IMR-90 (cell line): ENCODE measurements around the gene ZNF816. TPM values are rescaled to one million over a fixed set of nuclear protein-coding genes. Genes with fewer than 3 reads are reported as not detected.
"Not testable (repeated sequence)": the region's sequence is repeated elsewhere in the genome, so short reads cannot be mapped to it uniquely, and the experiment has no call there.

ENCODE experiments used
- ATAC-seq: fragments of 200-7000 bp; cut with Tn5 transposase; 2 replicates; pipeline ENCODE4 v1.9.1; 2020; ENCODE audit warnings: low read depth, mild to moderate bottlenecking, moderate library complexity
- BruUV-seq: library from RNA; stranded (reverse); fragments of 400-500 nt; replicated peaks from 2 replicates; lab custom pipeline; 2021; lab: Mats Ljungman, UMichigan
- CTCF ChIA-PET: fragments of 300-600 bp; formaldehyde crosslinking; extraction: SDS; loops from one replicate; lab custom pipeline; 2021; ENCODE audit warnings: antibody characterized with exemption; lab: Yijun Ruan, JAX
- POLR2A ChIA-PET: fragments of 300-600 bp; sonication (Branson Sonifier 250); formaldehyde crosslinking; loops from one replicate; lab custom pipeline; 2022; ENCODE audit warnings: antibody characterized with exemption; ENCODE audit not compliant: unreplicated experiment; lab: Charles Lee
- DNase-seq: peaks from one replicate; pipeline ENCODE4 v3.0.0; 2013
- H2AFZ ChIP-seq: replicated peaks from 2 replicates; pipeline ENCODE3; 2013; ENCODE audit warnings: low read length, mild to moderate bottlenecking; ENCODE audit not compliant: poor library complexity
- H2AK5ac ChIP-seq: 2 replicates; pipeline ENCODE4 v1.6.1; 2013; ENCODE audit warnings: low read depth, low read length, inconsistent platforms
- H2AK9ac ChIP-seq: replicated peaks from 2 replicates; pipeline ENCODE3; 2013; ENCODE audit warnings: mild to moderate bottlenecking, low read depth, low read length, moderate library complexity; ENCODE audit not compliant: poor library complexity
- H2BK120ac ChIP-seq: 2 replicates; pipeline ENCODE4 v1.6.1; 2013; ENCODE audit warnings: low read depth, low read length, inconsistent platforms
- H2BK15ac ChIP-seq: 3 replicates; pipeline ENCODE4 v1.6.1; 2013; ENCODE audit warnings: low read depth, low read length, inconsistent platforms
- H2BK20ac ChIP-seq: 2 replicates; pipeline ENCODE4 v1.6.1; 2013; ENCODE audit warnings: low read depth, mild to moderate bottlenecking, inconsistent platforms, low read length, moderate library complexity
- H2BK5ac ChIP-seq: 2 replicates; pipeline ENCODE4 v1.6.1; 2013; ENCODE audit warnings: mild to moderate bottlenecking, low read depth, low read length, inconsistent platforms; ENCODE audit not compliant: poor library complexity, severe bottlenecking
- H3K14ac ChIP-seq: replicated peaks from 2 replicates; pipeline ENCODE4 v1.6.1; 2013; ENCODE audit warnings: low read depth, low read length, inconsistent platforms
- H3K18ac ChIP-seq: 2 replicates; pipeline ENCODE4 v1.6.1; 2013; ENCODE audit warnings: low read depth, low read length, control low read depth
- H3K23ac ChIP-seq: 2 replicates; pipeline ENCODE4 v1.6.1; 2013; ENCODE audit warnings: low read depth, low read length, inconsistent platforms
- H3K27ac ChIP-seq: 2 replicates; pipeline ENCODE4 v1.5.1; 2013; ENCODE audit warnings: mild to moderate bottlenecking, control low read depth, low read length; ENCODE audit not compliant: insufficient read depth
- H3K27me3 ChIP-seq: 2 replicates; pipeline ENCODE4 v1.6.1; 2013; ENCODE audit warnings: low read length; ENCODE audit not compliant: control insufficient read depth, insufficient read depth
- H3K36me3 ChIP-seq: 2 replicates; pipeline ENCODE4 v1.6.1; 2013; ENCODE audit warnings: low read length, mixed read lengths; ENCODE audit not compliant: control insufficient read depth, insufficient read depth
- H3K4ac ChIP-seq: 2 replicates; pipeline ENCODE4 v1.6.1; 2013; ENCODE audit warnings: low read depth, low read length, inconsistent platforms
- H3K4me1 ChIP-seq: 2 replicates; pipeline ENCODE4 v1.6.1; 2013; ENCODE audit warnings: low read length, mixed read lengths; ENCODE audit not compliant: control insufficient read depth, insufficient read depth
- H3K4me2 ChIP-seq: 2 replicates; pipeline ENCODE4 v1.6.1; 2013; ENCODE audit warnings: low read depth, mild to moderate bottlenecking, control low read depth, low read length, moderate library complexity
- H3K4me3 ChIP-seq: 2 replicates; pipeline ENCODE4 v1.5.1; 2013; ENCODE audit warnings: low read depth, mild to moderate bottlenecking, control low read depth, low read length, moderate library complexity; ENCODE audit not compliant: insufficient read depth
- H3K56ac ChIP-seq: 2 replicates; pipeline ENCODE4 v1.6.1; 2013; ENCODE audit warnings: low read length, inconsistent platforms; ENCODE audit not compliant: insufficient read depth; ENCODE audit errors: extremely low read depth
- H3K79me1 ChIP-seq, 2 experiments: 2 replicates each; pipeline ENCODE4 v1.6.1; 2013; ENCODE audit warnings: low read length in 2 of 2, inconsistent platforms in 1 of 2, low read depth in 1 of 2
- H3K9ac ChIP-seq: 2 replicates; pipeline ENCODE4 v1.6.1; 2013; ENCODE audit warnings: low read depth, low read length, control low read depth
- H3K9me1 ChIP-seq: 2 replicates; pipeline ENCODE4 v1.6.1; 2013; ENCODE audit warnings: low read length, inconsistent platforms; ENCODE audit not compliant: insufficient read depth
- H3K9me3 ChIP-seq: 2 replicates; pipeline ENCODE4 v1.6.1; 2013; ENCODE audit warnings: low read length; ENCODE audit not compliant: control insufficient read depth, insufficient read depth
- H4K20me1 ChIP-seq: 2 replicates; pipeline ENCODE4 v1.6.1; 2013; ENCODE audit warnings: low read length, inconsistent platforms; ENCODE audit not compliant: insufficient read depth
- H4K5ac ChIP-seq: 2 replicates; pipeline ENCODE4 v1.6.1; 2013; ENCODE audit warnings: mild to moderate bottlenecking, low read depth, low read length, control low read depth
- H4K8ac ChIP-seq, 2 experiments: 2 replicates each; pipeline ENCODE4 v1.6.1; 2013; ENCODE audit warnings: low read depth in 2 of 2, low read length in 2 of 2, control low read depth in 1 of 2, inconsistent platforms in 1 of 2
- H4K91ac ChIP-seq: 2 replicates; pipeline ENCODE4 v1.6.1; 2013; ENCODE audit warnings: low read depth, low read length, inconsistent platforms; ENCODE audit not compliant: insufficient read depth
- FOS ChIP-seq: fragments of 150-350 bp; IDR thresholded peaks from 2 replicates; pipeline ENCODE4 v1.6.1; 2016; ENCODE audit warnings: low read depth, low read length
- MAZ ChIP-seq: IDR thresholded peaks from 2 replicates; pipeline ENCODE4 v1.6.1; 2012; ENCODE audit warnings: low read depth, mild to moderate bottlenecking, low read length, improper control_type of control experiment, moderate library complexity, borderline replicate concordance
- NFE2L2 ChIP-seq: fragments of 150-350 bp; IDR thresholded peaks from 2 replicates; pipeline ENCODE4 v1.6.1; 2016; ENCODE audit warnings: low read depth, mild to moderate bottlenecking, low read length
- RFX5 ChIP-seq: IDR thresholded peaks from 2 replicates; pipeline ENCODE4 v1.8.0; 2012; ENCODE audit warnings: low read depth, mild to moderate bottlenecking, low read length, moderate library complexity
- WGBS, 2 experiments: methylation state at CpG; one replicate each; pipeline versions ENCODE4 v1.1.5 to v1.1.7; 2013; ENCODE audit warnings: missing lambda C conversion rate in 2 of 2; ENCODE audit not compliant: insufficient read length in 1 of 2; ENCODE audit errors: extremely low coverage in 2 of 2; 5-methylcytosine and 5-hydroxymethylcytosine counted together
- dilution Hi-C: fragments of 300-500 bp; cut with HindIII; formaldehyde crosslinking; loops from one replicate; pipeline ENCODE4 v1.14.3; 2018; ENCODE audit warnings: low sequenced_read_pairs; ENCODE audit not compliant: unreplicated experiment
- in situ Hi-C: fragments of 300-500 bp; cut with MboI; formaldehyde crosslinking; loops from 3 replicates; pipeline ENCODE4 v1.14.3; 2019; ENCODE audit warnings: low sequenced_read_pairs, inconsistent platforms, mixed read lengths
- intact Hi-C: fragments of 100-400 bp; cut with micrococcal nuclease; formaldehyde crosslinking; loops from 2 replicates; pipeline ENCODE4 v1.10.0; 2022
- polyA plus RNA-seq, 3 experiments: library from polyadenylated mRNA; depleted of rRNA; stranded (reverse); fragments of >200 nt; gene quantifications; 2 replicates each; pipeline ENCODE4 v1.2.3, GENCODE V29; 2012; ENCODE audit warnings: low replicate concordance in 1 of 3
- total RNA-seq: library from RNA; depleted of rRNA; stranded (reverse); fragments of >200 nt; gene quantifications from 2 replicates; pipeline ENCODE4 v1.2.3, GENCODE V29; 2012

Gene ZNF816
- total and polyA plus RNA-seq, 2 of the 4 experiments (the other 2 are of a cell fraction): 1.6 to 12.0 TPM

GRCh38 chr19:52945652-52946321, 16.9 kb downstream of the ZNF816 start:
- no peak overlapping the region for H3K4ac ChIP-seq
- no peak overlapping the region for H2BK120ac ChIP-seq
- no TSS peak for BruUV-seq
- no peak overlapping the region for H3K14ac ChIP-seq
- H3K4me3 ChIP-seq: no peak overlapping the region
- no peak for ATAC-seq
- H3K4me2 ChIP-seq: no peak overlapping the region; the same call in 1 of the 2 replicates
- no peaks in the 10 kb centered on the region for H4K20me1 ChIP-seq
- peaks cover 7% of the 10 kb centered on the region for H3K36me3 ChIP-seq
- H2BK15ac ChIP-seq: no peak overlapping the region
- no peak for DNase-seq
- no peak overlapping the region for H4K91ac ChIP-seq
- H4K8ac ChIP-seq: no peak overlapping the region
- H2BK5ac ChIP-seq: no peak overlapping the region
- H2AFZ ChIP-seq: no peak overlapping the region
- no peak overlapping the region for H3K18ac ChIP-seq
- no peak overlapping the region for H3K56ac ChIP-seq
- no peak overlapping the region for H2BK20ac ChIP-seq
- no peak overlapping the region for H4K5ac ChIP-seq
- H3K79me1 ChIP-seq: no peaks in the 10 kb centered on the region
- CTCF ChIA-PET: interaction anchor here (0.6 kb wide), 1 partner anchor 8 kb away, joined by 3 read pairs; no protein-coding TSS in a partner anchor
- dilution Hi-C loops: no loop called here
- H3K9me1 ChIP-seq: no peaks in the 10 kb centered on the region
- H3K9me3 ChIP-seq: peaks cover 29% of the 10 kb centered on the region
- TF ChIP-seq FOS (no peak), MAZ (no peak), RFX5 (no peak), NFE2L2 (no peak)
- no peak overlapping the region for H3K23ac ChIP-seq
- no peaks in the 10 kb centered on the region for H3K27me3 ChIP-seq
- H3K27ac ChIP-seq: no peak overlapping the region
- H3K9ac ChIP-seq: no peak overlapping the region
- H2AK9ac ChIP-seq: no peak overlapping the region
- in situ Hi-C loops: no loop called here
- H3K4me1 ChIP-seq: no peaks in the 10 kb centered on the region
- POLR2A ChIA-PET: no interaction called here
- no peak overlapping the region for H2AK5ac ChIP-seq
- intact Hi-C loops: no loop called here
- WGBS, 2 experiments: 48% methylated on average over 9 of the region's 24 CpGs; no CpG with 5 or more reads in 1 of the 2 experiments

DNA sequence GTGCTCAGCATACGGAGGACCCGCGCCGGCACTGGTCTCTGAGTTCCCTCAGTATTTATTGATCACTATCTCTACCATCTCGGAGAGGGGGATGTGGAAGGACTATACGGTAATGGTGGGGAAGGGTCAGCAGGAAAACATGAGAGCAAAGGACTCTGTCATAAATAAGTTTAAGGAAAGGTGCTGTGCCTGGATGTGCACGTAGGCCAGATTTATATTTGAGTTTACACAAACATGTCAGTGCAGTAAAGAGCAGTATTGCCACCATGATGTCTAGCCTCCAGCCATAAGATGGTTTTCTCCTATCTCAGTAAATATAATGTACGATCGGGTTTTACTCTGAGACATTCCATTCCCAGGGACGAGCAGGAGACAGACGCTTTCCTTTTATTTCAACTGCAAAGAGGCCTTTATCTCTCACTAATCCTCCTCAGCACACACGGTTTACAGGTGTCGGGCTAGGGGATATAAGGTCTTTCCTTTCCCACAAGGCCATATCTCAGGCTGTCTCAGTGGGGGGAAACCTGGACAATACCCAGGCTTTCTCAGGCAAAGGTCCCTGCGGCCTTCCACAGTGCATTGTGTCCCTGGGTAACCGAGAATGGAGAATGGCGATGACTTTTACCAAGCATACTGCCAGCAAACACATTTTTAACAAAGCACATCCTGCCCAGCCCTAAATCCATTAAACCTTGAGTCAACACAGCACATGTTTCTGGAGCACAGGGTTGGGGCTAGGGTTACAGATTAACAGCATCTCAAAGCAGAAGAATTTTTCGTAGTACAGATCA, 17.8 kb downstream of the ZNF816 start:
- H3K36me3 ChIP-seq, H2AK5ac ChIP-seq, H3K4me2 ChIP-seq, H2AFZ ChIP-seq, H4K91ac ChIP-seq, H2BK5ac ChIP-seq, dilution Hi-C loops, intact Hi-C loops, H3K79me1 ChIP-seq, BruUV-seq, H3K56ac ChIP-seq, H4K5ac ChIP-seq, ATAC-seq, H3K4ac ChIP-seq, H2BK120ac ChIP-seq, H3K18ac ChIP-seq, H3K9ac ChIP-seq, H3K23ac ChIP-seq, POLR2A ChIA-PET, H3K4me3 ChIP-seq, H3K4me1 ChIP-seq, H3K9me1 ChIP-seq, H3K14ac ChIP-seq, CTCF ChIA-PET, H3K27me3 ChIP-seq, H2BK15ac ChIP-seq, H4K8ac ChIP-seq, DNase-seq, H3K27ac ChIP-seq, H4K20me1 ChIP-seq, in situ Hi-C loops, H2BK20ac ChIP-seq, H2AK9ac ChIP-seq: not testable (repeated sequence)
- peaks cover 22% of the 10 kb centered on the region for H3K9me3 ChIP-seq
- WGBS, 2 experiments: 83% methylated on average over 1 of the region's 17 CpGs; no CpG with 5 or more reads in 1 of the 2 experiments
